SU-DHL-6 (cell line): ENCODE measurements around the gene PCDHB11.
"Not testable (repeated sequence)": the region's sequence is repeated elsewhere in the genome, so short reads cannot be mapped to it uniquely, and the experiment has no call there.

Source experiments
- CTCF ChIP-seq: fragments of 200-600 bp; sonication (generic); IDR thresholded peaks from one replicate; pipeline ENCODE4 v1.5.1; 2017; ENCODE audit warnings: antibody characterized with exemption, mild to moderate bottlenecking, low read length, moderate library complexity; ENCODE audit not compliant: insufficient read depth, poor library complexity, severe bottlenecking
- EZH2phosphoT487 ChIP-seq: fragments of 200-600 bp; sonication (generic), shearing (Covaris generic); conservative IDR thresholded peaks from 2 replicates; pipeline ENCODE4 v1.6.1; 2018; ENCODE audit warnings: mild to moderate bottlenecking, antibody characterized with exemption, low read length, moderate library complexity, mixed read lengths

- TF ChIP-seq CTCF, EZH2phosphoT487: not testable (repeated sequence)
These were observed 20.1 kb upstream of the PCDHB11 start for GRCh38 chr5:141179371-141179770.
